ENCODE measurements around the gene IL1B. TPM values are rescaled to one million over a fixed set of nuclear protein-coding genes. Genes with fewer than 3 reads are reported as not detected.
"Not testable (repeated sequence)": the region's sequence is repeated elsewhere in the genome, so short reads cannot be mapped to it uniquely, and the experiment has no call there.

IL1B gene
- polyA plus RNA-seq, 4 donors = 0.43 to 1.2 (median 0.84) TPM

GRCh38 chr2:112859406-112860183 is 23.0 kb upstream of the IL1B start:
- not testable (repeated sequence) for DNase-seq (ENCODE audit: low read depth in 4 of 4, low spot score in 3 of 4)

- no peak for DNase-seq (ENCODE audit: low read depth in 4 of 4, low spot score in 3 of 4)
Measured at GRCh38 chr2:112850588-112850987, 14.0 kb upstream of the IL1B start.

GRCh38 chr2:112849956-112850355 is 13.4 kb upstream of the IL1B start:
- DNase-seq (ENCODE audit: low read depth in 4 of 4, low spot score in 3 of 4) = no peak

- DNase-seq (ENCODE audit: low read depth in 4 of 4, low spot score in 3 of 4) = no peak
Measured at GRCh38 chr2:112848833-112849232, 12.3 kb upstream of the IL1B start.

GRCh38 chr2:112846031-112846430 is 9.5 kb upstream of the IL1B start:
- no peak for DNase-seq (ENCODE audit: low read depth in 4 of 4, low spot score in 3 of 4)

- no peak for DNase-seq (ENCODE audit: low read depth in 4 of 4, low spot score in 3 of 4)
Measured at GRCh38 chr2:112843836-112844235, 7.3 kb upstream of the IL1B start.

- no peak for DNase-seq (ENCODE audit: low read depth in 4 of 4, low spot score in 3 of 4)
Measured at GRCh38 chr2:112843288-112843687, 6.7 kb upstream of the IL1B start.

GRCh38 chr2:112841295-112842044 is 4.9 kb upstream of the IL1B start:
- no peak for DNase-seq (ENCODE audit: low read depth in 4 of 4, low spot score in 3 of 4)

GRCh38 chr2:112840068-112840445 is 3.5 kb upstream of the IL1B start:
- no peak for DNase-seq (ENCODE audit: low read depth in 4 of 4, low spot score in 3 of 4)

GRCh38 chr2:112839407-112840067 is 3.0 kb upstream of the IL1B start:
- DNase-seq (ENCODE audit: low read depth in 4 of 4, low spot score in 3 of 4) = no peak

GRCh38 chr2:112836163-112836560 is 417 bp downstream of the IL1B start:
- DNase-seq (ENCODE audit: low read depth in 4 of 4, low spot score in 3 of 4) = no peak

- no peak for DNase-seq (ENCODE audit: low read depth in 4 of 4, low spot score in 3 of 4)
Measured at GRCh38 chr2:112835536-112836162, 930 bp downstream of the IL1B start.

- no peak for DNase-seq (ENCODE audit: low read depth in 4 of 4, low spot score in 3 of 4)
Measured at GRCh38 chr2:112835061-112835501, 1.5 kb downstream of the IL1B start.

GRCh38 chr2:112834396-112835037 is 2.1 kb downstream of the IL1B start:
- no peak for DNase-seq (ENCODE audit: low read depth in 4 of 4, low spot score in 3 of 4)

- no peak for DNase-seq (ENCODE audit: low read depth in 4 of 4, low spot score in 3 of 4)
Measured at GRCh38 chr2:112833976-112834375, 2.6 kb downstream of the IL1B start.

- not testable (repeated sequence) for DNase-seq (ENCODE audit: low read depth in 4 of 4, low spot score in 3 of 4)
Measured at GRCh38 chr2:112833639-112833931, 3.0 kb downstream of the IL1B start.

- DNase-seq (ENCODE audit: low read depth in 4 of 4, low spot score in 3 of 4) = no peak
Measured at GRCh38 chr2:112832841-112833638, 3.5 kb downstream of the IL1B start.

GRCh38 chr2:112831946-112832840 is 4.4 kb downstream of the IL1B start:
- DNase-seq (ENCODE audit: low read depth in 4 of 4, low spot score in 3 of 4) = no peak

- DNase-seq (ENCODE audit: low read depth in 4 of 4, low spot score in 3 of 4) = no peak
Measured at GRCh38 chr2:112831513-112831845, 5.1 kb downstream of the IL1B start.

Measured in right renal pelvis (tissue), 4 donors.